HG02981 (cell line): ENCODE results near the gene CASP3.
"Not testable (repeated sequence)": the region's sequence is repeated elsewhere in the genome, so short reads cannot be mapped to it uniquely, and the experiment has no call there.

Experiments used
- ATAC-seq: cut with Tn5 transposase; IDR thresholded peaks from one replicate; pipeline ENCODE4 v1.9.1; 2021; ENCODE audit warnings: mild to moderate bottlenecking, moderate library complexity; ENCODE audit not compliant: unreplicated experiment

The CASP3 gene

GRCh38 chr4:184664445-184665210, 15.4 kb upstream of the CASP3 start:
- ATAC-seq, result peak; percentile 65

GRCh38 chr4:184662236-184662635, 13.0 kb upstream of the CASP3 start:
- ATAC-seq, result no peak

GRCh38 chr4:184660978-184661377, 11.7 kb upstream of the CASP3 start:
- ATAC-seq, result no peak

- ATAC-seq, result not testable (repeated sequence)
Observed at GRCh38 chr4:184657820-184658219, 8.6 kb upstream of the CASP3 start.

GRCh38 chr4:184657144-184657543, 7.9 kb upstream of the CASP3 start:
- no peak for ATAC-seq

- ATAC-seq, result no peak
Observed at GRCh38 chr4:184655889-184656869, 6.9 kb upstream of the CASP3 start.

- ATAC-seq, result no peak
Observed at GRCh38 chr4:184653650-184654049, 4.4 kb upstream of the CASP3 start.

GRCh38 chr4:184652681-184653080, 3.4 kb upstream of the CASP3 start:
- ATAC-seq, result not testable (repeated sequence)

- no peak for ATAC-seq
Observed at GRCh38 chr4:184651899-184652298, 2.7 kb upstream of the CASP3 start.

GRCh38 chr4:184649971-184650855, 966 bp upstream of the CASP3 start:
- ATAC-seq, result peak; percentile 6

GRCh38 chr4:184648313-184649025, 778 bp downstream of the CASP3 start:
- ATAC-seq, result peak; percentile 18

GRCh38 chr4:184648054-184648312, 1.3 kb downstream of the CASP3 start:
- ATAC-seq, result no peak

GRCh38 chr4:184647266-184648053, 1.8 kb downstream of the CASP3 start:
- ATAC-seq, result no peak

GRCh38 chr4:184645904-184646610, 3.2 kb downstream of the CASP3 start:
- ATAC-seq, result no peak

GRCh38 chr4:184644553-184645307, 4.5 kb downstream of the CASP3 start:
- ATAC-seq, result no peak

GRCh38 chr4:184643731-184644130, 5.5 kb downstream of the CASP3 start:
- ATAC-seq, result no peak

- no peak for ATAC-seq
Observed at GRCh38 chr4:184641451-184641850, 7.8 kb downstream of the CASP3 start.

GRCh38 chr4:184641022-184641421, 8.2 kb downstream of the CASP3 start:
- peak; percentile 78 for ATAC-seq
